Colon (tissue), 2 donors: ENCODE measurements around the gene UBE2V1.

ENCODE experiments used
- FAIRE-seq: peaks from 2 replicates; lab custom pipeline; 2012; peaks lifted over from hg19 to GRCh38; lab: Jason Lieb, UNC
- donor health status: control.
- donor health status: control.

The UBE2V1 gene

DNA sequence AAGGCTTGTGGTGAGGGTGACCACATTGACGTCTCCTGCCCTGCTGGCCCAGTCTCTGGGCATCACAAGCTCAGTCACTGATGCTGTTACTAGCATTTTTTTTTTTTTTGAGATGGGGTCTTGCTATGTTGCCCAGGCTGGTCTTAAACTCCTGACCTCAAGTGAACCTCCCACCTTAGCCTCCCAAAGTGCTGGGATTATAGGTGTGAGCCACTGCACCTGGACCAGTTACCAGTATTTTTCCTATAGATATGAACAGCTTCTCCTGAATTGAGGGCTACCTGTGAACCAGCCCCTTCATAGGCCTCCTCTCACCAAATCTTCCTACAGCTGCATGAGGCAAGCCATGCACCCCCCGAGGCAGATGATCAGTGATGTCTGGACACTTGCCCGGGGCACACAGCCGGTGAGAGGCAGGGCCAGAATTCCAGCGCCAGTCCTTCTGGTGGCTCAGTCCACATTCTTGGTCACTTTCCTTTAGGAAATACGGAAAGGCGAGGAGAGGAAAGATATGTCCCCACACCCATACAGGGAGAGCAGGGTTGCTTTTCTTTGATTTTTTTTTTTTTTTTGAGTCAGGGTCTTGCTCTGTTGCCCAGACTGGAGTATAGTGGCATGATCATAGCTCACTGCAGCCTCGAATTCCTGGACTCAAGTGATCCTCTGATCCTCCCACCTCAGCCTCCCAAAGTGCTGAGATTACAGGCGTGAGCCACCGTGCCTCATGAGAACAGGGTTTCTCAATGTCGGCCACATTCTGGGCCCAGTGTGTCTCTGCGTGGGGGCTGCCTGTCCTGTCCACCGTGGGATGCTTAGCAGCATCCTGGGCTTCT lies 50.7 kb downstream of the UBE2V1 start:
- no peak for FAIRE-seq

DNA sequence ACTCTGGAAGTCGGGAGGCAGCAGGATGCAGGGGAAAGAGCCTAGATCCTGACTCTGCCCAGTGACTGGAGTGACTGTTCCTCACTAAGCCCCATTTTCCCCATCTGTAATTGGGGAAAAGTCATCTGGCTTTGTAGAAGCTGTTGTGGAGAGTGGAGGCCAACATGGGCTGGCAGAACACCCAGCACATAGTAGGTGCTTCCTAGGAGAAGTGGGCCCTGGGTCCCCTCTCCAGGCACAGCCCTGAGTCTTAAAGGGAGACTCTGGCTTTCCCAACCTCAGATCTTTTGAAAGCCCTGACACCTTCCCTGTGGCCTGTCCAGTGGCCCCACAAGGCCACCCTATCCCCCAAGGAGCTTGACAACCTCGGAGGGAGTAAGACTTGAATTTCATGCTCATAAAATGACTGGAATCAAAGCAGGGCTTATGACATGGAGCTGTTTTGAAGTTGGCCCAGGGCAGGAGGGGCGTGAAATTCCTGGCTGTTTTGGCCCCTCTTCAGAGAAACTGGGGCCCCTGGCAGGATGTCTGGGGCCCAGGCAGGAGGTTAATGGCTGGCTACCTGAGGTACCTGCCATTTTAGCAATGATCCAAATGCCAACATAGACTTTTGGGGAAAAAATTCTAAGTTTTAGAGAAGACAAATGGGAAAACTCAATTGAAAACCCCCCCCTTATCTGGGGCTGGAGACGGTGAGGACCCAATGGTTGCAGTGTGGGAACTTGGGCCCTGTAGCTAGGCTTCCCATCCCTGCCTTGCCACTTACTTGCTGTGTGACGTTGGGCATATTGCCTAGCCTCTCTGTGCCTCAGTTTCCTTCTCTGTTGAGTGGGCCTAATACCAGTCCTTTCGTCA lies 51.6 kb downstream of the UBE2V1 start:
- FAIRE-seq = no peak

DNA sequence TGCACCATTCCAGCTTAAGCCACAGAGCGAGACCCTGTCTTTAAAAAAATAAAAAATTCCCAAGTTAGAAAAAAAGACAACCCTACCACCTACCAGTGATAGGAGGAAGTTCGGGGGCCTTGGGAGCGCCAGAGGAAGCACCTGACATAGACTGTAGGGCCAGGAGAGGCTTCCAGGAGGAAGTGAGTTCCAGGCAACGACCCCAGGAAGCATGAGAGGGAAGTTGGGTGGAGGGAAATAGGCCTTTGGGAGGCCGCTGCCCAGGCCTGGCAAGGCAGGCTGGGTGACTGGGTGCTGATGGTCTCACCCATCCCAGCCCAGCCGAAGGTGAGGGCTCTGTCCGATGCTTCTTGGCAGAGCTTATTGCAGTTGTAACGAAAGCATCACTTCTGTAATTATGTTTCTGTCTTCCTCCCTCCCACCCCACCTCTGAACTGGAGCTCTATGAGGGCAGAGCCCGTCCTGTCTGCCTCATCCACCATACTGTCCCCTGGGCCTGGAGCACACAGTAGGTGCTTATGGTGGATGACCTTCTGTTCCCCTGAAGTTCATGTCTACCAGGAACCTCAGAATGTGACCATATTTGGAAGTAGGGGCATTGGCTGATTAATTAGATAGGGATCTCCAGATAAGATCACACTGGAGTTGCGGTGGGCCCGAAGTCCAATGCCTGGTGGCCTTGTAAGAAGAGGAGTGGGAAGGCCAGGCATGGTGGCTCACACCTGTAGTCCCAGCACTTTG lies 54.1 kb downstream of the UBE2V1 start:
- FAIRE-seq = no peak

DNA sequence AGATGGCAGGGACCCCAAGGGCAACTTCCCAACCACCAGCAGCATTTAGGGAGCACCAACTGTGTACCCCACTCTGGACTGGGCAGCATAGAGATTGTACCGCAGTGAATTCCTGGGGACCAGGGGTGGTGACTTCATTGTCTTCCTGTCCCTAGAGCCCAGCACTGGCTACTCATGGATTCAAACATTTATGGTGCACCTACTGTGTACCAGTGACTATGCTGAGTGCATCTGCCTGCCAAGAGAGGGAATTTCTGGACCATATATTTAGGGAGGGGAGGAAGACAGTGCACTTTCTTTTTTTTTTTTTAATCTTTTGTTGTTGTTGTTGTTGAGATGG lies 55.3 kb downstream of the UBE2V1 start:
- no peak for FAIRE-seq

DNA sequence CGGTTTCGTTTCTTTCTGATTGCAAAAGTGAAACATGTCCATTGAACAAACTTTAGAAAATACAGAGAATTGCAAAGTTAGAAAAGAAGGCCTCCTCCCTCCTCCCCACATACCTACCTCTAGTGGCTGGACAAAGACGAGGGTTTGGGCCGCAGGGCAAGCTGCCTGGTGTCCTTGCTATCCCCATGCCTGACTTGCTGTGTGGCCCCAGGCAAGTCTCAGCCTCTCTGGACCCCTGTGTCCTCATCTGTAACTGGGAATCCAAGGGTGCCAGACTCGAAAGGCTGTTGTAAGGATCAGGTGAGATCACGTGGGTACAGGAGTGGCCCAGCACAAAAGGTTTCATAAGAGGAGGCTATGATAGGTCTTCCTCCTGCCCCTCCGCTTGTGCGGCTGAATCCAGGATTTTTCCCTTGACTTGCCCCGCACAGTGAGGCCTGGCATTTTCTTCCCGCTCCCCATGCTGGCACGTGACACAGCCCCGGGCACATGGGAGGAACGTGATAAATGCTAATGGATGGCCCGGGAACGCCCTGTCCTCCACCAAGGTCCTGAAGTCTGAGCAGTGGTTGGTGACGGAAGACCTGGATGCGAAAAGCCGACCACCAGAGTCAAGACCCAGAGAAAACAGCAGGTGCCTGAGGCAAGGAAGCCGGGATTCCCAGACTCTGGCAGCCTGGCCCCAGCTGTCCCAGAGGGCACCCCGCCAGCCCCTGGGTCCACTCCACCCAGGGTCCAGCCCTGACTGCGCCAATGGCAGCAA lies 55.8 kb downstream of the UBE2V1 start:
- FAIRE-seq = no peak

DNA sequence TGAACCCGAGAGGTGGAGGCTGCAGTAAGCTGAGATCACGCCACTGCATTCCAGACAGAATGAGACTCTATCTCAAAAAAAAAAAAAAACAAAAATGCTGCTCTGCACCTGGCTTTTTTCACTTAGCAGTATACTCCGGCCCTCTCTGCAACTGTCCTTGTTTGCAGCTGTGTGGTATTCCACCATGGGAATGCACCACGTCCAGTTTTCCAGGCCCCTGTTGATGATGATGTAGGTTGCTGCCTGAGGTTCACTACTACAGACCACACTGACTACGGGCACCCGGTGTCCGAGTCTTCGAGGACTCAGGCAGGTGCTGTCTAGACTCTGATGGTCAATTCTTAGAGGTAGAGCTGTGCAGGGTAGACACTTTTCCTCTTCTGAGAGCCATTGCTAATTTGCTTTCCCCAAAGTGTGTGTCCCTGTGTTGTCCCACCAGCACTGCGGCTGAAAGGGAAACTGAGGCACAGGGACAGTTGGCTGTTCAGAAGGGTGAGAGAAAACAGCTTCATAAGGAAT lies 56.5 kb downstream of the UBE2V1 start:
- FAIRE-seq = no peak

DNA sequence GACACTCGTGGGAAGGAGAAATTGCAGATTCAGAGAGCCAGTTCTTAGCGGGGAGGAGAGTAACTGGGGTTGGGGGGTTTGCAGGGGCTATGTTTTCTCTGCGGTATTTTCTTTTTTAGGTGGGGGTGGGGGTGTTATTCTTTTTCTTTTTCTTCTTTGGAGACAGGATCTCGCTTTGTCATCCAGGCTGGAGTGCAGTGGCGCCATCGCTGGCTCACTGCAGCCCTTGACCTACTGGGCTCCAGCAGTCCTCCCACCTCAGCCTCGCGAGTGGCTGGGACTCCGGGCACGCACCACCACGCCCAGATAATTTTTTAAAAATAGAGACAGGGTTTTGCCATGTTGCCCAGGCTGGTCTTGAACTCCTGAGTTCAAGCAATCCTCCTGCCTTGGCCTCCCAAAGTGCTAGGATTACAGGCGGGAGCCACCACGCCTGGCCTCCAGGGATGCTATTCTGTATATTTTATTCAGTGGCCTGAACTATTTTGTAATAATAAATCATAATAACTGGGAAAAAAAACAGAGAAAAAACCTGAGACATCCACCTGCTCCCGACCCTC lies 57.3 kb downstream of the UBE2V1 start:
- no peak for FAIRE-seq

DNA sequence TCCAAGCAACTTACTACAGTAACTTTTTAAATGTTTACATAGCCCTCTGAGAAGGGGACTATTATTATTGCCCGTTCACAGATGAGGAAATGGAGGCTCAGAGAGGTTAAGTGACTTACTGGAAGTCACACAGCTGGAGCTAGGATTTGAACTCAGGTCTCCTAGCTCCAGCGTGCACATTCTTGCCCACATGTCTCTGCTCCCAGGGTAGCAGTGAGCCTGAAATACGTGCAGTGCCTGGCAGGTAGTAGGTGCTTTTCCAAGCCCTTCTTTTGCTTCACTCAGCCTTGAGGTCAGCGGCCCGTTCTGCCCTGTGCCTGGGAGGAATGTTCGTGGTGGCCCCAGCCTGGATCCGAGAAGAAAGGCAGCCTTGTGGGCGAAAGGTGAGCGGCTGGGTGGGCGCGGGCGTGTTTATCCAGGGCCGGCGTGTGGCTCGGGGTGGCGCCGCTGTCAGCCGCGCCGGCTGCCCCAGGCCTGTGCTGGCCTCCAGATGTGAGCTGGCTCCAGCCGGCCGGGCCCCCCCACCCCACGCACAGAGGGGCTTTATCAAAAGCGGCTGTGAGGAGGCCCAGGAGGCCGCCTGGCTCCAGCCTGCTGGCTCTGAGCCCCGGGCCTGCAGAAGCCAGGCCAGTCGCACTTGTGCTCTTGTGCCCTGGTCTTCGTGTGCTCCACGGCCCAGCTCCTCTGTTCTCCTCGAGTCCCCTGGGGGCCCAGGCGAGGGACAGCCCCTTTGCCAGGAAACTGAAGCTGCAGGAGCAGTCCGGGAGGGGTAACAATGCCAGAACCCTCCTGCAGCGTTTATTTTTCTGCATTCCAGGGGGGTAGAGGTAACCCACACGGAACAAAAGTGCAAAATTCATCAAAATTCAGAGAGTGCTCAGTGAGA lies 58.1 kb downstream of the UBE2V1 start:
- FAIRE-seq = no peak

DNA sequence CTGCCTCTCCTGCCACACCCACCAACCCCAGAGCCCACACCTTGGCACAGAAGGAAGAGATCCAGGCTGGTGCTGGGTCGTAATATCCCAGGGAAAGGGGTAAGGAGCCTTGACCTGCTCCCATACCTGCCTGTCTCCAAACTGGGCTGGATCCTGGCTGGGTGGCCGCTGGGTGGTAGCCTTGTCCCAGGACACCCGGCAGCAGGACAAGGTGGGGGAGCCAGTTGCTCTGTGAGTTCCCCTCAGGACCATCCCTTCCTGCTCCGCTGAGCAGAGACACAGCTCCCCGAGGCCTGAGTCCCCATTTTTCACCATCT lies 58.8 kb downstream of the UBE2V1 start:
- no peak for FAIRE-seq

DNA sequence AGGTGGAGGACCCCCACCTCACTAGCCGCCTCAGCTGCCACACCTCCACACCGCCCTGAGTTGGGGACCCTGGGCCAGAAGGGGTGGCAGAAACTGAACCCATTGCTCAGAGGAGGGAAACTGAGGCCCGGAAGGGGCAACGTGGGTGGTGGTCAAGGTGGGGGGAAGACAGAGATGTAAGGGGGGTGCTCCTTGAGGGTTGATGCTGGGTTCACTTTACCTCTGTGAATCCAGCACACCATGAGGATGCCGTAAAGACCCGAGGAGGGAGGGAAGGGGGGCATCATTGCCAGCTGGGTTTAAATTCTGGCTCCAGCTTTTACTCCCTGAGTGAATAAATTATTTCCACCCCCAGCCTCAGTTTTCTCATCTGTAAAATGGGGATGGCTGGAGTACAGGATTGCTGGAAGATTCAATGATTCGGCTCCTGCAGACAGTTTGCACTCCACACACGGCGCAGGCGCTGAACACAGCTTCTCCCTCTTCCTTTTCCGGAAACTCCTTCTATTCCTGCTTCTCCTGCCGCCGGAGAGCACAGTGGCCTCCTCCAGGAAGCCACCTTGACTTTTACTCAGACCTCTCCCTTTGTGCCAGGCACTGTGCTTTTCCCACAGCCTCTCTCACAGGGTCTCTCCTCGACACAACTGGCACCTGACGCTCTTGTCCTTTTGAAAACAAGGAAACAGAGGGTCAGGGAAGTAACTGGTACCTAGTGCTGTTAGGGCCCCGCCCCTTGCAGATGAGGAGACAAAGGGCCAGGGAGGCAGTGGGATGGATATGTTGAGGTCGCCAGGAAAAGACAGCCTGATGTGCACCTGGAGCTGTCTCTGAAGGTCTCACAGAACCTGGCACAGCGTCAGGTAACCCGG lies 59.4 kb downstream of the UBE2V1 start:
- FAIRE-seq = no peak

DNA sequence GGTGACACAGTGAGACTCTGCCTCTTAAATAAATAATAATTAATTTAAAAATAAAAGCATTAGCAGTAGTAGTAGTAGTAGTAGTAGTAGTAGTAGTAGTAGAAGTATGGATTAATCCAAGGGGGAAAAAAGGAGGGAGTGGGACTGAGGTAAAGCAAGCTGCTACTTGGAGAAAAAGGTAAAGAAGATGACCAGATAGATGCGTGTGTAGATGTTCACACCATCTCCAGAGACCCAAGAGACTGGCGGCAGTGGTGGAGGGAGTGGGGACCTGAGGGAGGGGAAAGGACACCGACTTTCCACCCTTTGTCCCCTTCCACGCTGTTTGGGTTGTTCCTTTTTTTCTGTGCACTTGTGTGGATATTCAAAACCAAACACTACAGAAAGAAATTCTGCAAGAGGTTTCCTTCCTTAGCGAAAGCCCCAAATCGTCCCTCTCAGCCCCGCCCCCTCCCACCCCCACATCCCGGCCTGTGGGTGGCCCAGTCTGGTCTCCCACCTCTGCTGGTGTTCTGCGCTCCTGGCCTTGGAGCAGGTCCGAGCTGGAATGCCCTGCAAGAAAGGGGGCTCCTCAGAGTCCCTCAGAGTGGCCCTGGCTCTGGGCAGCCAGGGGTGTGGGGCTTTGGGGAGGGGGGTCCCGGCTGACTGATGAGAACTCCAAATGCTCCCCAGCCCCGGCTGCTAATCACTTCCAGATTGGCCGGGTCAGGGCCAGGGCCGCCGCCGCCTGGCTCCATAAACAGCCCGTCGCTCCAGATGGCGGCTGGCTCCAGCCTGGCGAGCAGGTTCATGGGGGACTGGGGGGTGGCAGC lies 60.2 kb downstream of the UBE2V1 start:
- FAIRE-seq = no peak

DNA sequence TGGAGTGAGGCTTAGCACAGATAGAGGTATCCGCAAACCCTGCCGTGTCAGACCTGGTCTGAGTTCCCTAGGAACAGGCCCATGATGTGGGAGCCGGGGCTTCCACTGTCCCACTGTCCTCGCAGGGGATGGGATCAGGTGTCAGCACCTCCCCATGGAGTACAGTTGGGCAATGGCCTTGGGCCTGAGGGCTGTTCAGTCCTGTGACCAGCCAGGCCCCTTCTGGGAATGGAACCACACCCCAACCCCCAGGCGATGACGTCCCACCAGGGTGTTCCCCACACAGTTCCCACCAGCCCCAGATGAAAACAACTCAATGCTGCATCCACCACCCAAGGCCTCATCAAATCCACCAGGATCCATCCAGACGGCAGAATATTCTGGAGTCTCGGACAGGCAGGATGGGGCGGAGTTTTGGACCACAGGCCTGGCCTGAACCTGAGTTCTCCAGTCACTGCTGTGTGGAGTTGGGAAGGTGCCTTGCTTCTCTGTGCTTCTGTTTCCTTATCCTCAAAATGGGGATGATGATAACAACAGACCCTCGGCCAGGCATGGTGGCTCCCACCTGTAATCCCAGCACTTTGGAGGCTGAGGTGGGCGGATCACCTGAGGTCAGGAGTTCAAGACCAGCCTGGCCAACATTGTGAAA lies 62.2 kb downstream of the UBE2V1 start:
- no peak for FAIRE-seq

DNA sequence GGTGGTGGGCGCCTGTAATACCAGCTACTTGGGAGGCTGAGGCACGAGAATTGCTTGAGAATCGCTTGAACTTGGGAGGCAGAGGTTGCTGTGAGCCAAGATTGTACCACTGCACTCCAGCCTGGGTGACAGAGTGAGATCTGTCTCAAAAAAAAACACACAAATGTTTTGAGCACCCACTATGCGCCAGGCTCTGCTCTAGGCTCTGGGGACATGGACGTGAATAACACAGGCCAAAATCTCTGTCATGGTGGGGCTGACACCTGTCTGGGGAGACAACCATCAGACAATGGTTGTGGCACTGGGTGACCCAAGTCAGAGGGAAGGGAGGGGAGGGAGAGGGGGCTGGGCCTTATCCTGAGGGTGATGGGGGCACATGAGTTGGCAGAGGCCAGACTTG lies 62.7 kb downstream of the UBE2V1 start:
- no peak for FAIRE-seq

DNA sequence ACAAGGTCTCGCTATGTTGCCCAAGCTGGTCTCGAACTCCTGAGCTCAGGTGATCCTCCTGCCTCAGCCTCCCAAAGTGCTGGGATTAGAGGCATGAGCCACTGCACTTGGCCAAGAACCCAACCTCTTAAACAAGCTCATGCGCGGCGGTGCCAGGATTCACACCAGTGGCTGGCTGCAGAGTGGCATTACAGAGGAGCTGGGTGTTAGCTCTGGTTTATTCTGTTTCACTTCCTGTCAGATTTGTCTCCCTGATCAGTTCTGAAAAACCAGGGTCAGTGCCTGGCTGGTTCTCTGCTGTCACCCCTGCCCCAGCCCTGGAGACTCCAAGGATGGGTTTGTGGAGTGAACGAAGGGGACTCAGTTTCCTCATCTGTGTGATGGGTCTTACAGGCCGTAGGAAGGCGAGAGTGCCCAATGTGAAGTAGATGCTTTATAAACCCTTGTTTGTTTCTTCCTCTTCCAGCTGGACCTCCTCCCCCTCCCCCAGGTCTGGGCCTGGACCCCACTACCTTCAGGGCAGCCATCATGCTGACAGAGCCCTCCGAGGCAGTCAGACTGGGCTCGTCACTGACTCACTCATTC lies 63.4 kb downstream of the UBE2V1 start:
- FAIRE-seq = no peak

DNA sequence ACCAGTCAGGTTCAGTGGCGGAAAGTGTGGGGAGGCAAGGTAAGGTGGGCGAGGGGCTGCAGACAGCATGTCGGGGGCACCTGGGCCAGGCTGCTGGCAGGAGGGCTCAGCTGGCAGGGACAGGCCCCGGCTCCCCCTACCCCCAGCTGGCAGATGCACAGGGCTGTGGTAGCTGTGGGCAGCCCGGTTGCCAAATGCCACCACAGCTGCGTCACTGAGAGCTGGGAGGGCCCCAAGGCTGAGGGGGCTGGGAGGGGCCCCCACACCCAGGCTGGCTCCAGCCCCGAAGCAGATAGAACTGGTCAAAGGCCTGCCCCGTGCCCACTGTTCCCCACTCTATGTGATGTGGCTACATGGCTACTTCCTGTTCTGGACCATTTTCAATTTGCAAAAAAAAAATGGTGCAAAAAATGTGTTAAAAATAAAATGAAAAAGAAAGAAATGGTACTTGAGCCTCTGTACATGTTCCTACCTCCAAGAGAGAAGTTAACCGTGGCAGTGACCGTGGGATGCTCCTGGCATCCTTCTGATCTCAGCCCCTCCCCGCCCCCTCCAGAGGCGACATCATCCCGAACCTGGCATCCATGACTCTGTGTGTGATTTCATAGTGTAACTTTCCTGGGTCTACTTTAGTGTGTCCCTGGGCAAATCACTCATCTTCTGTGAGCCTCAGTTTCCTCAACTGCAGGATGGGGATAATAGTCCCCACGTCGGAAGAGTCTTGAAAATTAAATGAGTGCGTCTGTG lies 64.4 kb downstream of the UBE2V1 start:
- FAIRE-seq = no peak

DNA sequence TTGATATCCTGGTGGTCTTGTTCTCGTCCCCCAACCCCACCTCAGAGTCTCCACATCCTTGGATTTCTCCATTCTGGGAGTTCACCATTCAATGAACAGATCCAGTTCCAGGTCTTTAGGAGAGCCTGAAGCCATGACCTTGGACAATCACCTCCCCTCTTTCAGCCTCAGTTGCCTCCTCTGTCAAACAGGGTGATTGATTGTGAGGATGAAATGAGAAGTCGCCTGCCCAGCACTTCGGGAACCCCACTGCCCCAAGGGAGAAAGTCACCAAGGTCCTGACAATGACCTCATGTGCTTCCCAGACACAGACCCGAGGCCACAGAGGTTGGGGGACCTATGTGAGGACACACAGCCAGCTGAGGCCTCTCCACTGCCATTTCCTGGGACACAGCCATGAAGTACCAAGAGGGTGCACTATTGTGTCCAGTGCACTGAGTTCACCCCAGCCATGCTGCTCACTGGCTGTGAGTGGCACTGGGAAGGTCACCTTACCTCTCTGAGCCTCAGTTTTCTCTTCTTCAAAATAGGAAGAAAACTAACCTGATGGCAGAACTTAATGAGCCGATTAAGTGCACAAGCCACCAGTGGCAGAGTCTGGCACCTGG lies 68.5 kb downstream of the UBE2V1 start:
- no peak for FAIRE-seq
